GM18909 (cell line): ENCODE measurements around the gene CTDNEP1.
"Not testable (repeated sequence)": the region's sequence is repeated elsewhere in the genome, so short reads cannot be mapped to it uniquely, and the experiment has no call there.

ENCODE experiments used
- ATAC-seq: cut with Tn5 transposase; IDR thresholded peaks from one replicate; pipeline ENCODE4 v1.9.1; 2021; ENCODE audit warnings: mild to moderate bottlenecking; ENCODE audit not compliant: unreplicated experiment, poor library complexity

Gene CTDNEP1

DNA sequence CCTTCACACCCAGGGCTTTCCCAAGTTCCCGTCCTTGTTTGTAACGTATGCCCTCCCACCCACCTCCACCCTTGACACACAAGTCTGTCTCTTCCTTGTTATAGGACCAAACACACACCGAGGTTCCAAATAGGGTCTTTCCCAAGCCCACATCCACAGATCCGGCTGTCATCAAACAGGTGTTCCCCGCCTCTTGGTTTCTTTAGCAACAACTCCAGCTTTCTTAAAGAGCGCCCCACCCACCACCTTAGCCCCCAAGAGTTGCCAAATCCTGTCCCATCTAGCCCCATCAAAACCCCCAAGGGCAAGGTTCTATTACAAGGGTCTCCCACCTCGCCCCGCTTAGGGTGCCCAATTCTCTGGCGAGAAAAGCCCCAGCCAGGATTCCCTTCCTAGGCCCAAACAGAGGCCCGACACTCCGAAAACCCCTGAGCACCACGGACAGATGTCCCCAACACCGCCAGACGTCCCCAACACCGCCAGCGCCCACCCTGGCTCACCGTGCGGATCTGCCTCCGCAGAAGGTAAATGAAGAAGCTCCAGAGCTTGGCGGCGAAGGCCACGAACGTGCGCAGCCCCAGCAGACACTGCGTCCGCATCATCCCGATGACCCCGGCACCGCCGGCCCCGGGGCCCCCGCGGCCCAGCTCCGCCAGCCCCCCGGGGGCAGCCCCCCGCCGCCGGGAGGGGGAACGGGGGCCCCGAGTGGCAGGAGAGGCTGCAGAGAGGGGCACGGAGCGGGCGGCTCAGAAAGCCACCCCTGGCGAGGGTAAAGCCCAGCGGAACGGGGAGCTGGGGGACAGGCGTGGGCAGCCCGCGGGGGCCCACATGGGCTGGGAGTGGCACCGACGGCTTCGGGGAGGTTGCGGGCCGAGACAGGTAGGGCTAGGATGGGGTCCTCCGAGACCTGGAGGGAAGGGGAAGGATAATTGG is 573 bp downstream of the CTDNEP1 start:
- ATAC-seq = no peak

DNA sequence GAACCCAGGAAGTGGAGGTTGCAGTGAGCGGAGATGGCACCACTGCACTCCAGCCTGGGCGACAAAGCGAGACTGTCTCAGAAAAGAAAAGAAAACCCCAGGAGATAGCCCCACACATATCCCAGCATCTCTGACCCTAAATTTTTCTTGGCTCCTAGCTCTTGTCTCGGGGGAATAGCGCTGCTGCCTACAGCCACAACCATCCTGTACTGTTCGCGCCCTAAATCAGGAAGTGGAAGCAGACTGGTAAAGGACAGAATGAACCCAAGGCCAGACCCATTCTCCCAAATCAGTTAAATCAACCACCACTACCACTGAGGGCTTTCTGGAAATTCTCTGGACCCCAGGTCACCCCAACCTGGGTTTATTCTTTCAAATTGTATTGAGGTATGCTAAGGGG is 1.7 kb downstream of the CTDNEP1 start:
- ATAC-seq = no peak

DNA sequence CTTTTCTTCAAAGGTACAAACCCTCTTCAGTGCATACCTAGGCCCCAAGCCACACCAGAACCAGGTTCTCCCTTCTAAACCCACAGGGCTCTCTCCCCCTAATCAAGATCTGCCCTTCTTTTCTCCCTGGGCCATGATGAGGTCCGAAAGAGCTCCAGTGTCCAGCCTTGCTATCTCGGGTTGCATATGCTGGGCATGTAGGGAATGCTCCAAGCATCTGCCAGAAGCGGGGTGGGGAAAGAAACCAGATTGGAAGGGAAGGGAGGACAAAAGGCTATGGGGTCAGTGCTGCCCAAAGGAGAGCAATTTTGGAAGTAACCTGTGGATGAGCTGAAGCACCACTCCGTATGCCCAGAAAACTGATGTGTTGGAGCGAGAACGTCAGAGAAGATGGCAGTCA is 2.3 kb downstream of the CTDNEP1 start:
- no peak for ATAC-seq

DNA sequence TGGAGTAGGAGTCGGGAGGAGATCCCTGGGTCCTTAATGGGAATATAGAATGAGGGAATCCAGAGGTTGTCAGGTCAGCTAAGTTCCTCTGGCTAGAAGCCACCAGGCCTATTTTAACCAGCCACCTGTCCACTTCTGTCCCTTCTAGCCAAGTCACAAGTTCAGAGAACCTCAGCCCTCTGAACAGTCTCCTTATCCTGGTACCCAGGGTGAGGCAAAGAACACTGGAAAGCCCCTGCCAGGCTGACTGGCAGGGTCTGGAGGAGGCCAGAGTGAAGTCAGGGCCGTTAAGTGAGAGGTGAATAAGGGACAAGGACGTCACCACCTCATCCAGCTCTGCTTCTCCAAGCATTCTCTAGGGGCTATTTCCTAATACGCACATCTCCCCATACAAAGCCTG is 2.7 kb downstream of the CTDNEP1 start:
- no peak for ATAC-seq

DNA sequence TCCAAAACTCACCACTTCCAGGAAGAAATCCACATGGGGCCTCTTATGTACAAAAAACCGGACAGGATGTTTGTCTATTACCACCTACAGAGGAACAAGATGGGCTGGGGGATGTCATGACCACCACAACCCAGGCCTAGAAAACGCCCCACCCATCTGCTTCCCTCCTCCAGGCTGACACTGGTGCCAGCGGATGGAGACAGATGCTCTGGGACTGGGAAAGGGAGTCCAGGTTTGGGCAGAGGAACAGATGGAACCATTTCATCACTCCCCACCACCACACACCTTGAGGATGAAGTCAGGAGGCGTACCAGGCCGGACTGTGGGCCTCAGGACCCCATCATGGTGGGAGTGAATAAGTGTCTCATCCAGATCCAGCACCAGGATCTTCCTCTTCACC is 4.8 kb downstream of the CTDNEP1 start:
- ATAC-seq = no peak

DNA sequence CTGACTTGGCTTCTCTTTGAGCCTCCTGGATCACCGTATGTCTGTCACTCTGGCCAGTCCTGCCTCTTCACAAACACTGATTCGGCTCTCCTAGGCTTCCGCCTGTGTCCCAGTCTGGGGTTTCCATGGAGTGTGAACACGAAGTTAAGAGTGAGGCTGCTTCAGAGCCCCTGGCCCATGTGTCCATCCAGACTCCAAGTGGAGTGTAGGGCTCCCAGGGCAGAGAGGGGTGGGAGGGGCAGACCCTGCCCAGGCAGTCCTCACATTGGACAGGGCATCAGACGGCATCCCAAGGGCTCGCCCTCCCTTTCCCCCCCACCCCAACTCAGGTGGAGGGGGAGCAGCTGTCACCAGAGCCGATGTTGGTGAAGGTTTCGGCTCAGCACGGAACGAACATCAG is 7.7 kb downstream of the CTDNEP1 start:
- ATAC-seq = not testable (repeated sequence)

DNA sequence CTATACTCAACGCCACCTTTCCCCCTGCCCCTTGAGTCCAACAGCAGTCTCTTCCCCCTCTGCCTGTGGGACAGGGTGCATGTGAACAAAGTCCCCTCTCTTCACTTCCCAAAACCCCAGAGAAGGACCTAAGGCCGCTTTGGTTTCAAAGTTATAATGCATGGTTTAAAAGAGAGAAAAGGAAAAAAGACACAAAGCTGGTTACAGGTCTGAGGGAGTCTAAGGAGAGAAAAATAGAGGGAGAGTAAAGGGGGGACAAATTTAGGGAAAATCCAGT is 8.1 kb downstream of the CTDNEP1 start:
- ATAC-seq = no peak

DNA sequence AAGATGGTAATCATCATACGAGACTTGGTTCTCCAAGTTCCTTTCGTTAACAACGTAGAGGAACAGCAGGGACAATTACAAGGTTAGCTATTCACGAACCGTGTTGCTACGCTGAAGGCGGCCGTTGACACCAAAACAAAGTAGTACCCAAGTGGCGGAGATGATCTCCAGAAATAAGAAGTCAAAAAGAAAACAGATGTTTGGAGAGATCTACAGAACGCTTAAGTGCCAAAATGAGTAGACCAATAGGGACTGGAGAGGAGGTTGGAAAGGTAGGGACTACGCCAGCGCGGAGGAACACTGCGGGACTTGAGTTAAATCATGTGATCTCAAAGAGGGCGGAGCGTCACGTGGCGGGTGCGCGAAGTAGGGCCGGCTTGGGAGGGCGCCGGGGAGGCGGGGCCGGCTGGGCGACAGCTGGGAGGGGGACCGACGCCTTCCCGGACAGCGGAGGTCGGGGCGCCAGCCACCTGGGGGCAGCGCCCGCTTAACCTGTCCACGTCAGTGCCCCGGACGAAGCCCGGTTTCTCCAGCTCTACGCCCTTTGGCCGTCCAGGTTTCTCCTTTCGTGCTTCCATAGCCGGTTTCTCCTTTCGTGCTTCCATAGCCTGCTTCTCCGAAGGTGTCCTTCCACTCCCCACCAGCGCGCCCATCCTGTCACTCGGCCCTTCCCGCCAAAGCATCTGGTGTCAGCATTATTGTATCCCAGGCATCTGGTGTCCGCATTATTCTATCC is 8.6 kb downstream of the CTDNEP1 start:
- peak; percentile 50 for ATAC-seq

DNA sequence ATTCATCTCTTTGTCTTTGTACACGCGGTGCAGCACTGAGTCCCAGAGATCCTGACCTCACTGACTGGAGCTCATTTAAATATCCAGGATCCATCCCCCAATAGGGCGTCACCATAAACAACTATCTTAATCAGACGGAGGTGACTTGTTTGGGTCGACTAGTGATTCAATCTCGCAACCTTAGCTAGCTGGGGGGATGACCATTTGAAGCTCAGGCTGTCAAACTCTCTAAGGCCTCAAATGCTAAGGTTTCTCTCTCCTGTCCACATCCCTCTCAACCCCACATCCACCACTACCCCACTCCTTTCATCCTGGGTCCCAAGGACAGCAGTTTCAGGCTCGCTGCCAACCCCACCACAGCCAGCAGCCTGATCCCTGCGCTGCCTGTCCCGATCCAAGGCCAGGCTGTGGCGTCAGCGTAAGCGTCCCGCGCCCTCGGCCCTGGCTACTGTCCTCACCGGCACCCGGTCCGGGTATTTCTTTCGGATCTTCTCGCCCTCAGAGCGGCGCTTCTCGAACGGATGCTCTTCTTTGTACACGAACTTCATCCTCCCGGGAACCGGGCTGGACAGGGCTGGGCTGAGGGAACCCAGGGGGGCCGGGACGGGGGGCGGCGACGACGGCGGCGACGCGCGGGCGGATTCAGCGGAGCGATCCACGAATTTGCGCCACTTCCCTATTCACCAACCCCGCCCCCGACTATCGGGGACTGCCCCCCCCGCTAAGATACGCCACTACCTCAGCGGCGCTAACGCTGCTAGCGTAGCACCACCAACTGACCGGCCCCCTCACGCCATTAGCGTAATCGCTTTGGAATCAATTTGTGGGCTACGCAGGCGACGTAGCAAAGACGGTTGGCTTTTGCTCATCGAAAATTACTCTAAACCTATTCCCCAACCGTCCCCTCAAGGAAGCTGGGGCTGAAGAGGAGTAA is 9.5 kb downstream of the CTDNEP1 start, which contains the start of gene GABARAP:
Gene GABARAP, minus strand, starts transcription at position 667 of the 934 bp plus-strand sequence. Its CDS starts 119 bp downstream, at position 548.
- ATAC-seq = peak; percentile 35

DNA sequence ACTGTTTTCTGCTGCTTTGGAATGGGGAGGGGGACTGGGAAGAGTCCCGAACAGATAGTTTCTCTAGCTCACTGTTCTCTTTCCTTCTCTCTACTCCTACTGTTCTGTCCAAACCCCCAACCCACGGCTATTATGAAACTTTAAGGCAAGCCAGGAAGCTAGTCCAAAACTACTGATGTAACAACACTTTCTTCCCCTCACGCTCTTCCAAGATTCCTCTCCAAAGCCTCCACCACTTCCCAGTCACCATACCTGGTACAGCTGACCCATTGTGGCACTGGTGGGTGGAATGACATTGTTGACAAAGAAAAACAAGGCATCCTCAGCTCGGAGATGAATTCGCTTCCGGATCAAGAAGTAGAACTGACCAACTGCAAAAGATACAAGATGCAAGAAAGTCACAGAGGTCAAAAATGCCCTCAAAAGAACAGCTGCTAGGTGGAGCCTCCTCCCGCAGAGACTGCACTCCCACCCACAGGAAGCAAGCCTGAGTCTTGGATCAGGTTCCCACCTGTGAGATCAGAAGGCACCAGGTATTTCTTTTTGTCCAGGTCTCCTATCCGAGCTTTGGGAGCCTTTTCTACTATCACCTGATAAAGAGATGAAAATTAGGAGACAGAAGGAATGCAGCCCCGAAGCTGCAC is 10.3 kb downstream of the CTDNEP1 start:
- no peak for ATAC-seq

DNA sequence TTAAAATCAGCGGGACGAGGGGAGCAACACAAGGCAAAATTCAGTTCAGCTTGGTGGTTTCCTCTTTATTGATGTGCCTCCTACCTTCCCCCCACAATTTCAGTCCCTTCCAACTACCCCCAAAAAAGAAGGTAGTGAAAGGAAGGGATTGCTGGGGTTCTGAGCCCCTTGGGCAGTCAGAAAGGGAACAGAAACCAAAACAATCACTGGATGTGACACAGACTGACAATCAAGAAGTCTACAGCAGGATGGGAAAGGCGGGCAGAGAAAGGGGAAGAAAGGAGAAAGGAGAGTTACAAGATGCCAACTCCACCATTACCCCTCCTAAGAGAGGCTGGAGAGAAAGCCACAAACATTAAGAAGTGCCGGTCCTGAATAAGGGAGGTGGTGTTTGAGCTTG is 11.2 kb downstream of the CTDNEP1 start:
- no peak for ATAC-seq

DNA sequence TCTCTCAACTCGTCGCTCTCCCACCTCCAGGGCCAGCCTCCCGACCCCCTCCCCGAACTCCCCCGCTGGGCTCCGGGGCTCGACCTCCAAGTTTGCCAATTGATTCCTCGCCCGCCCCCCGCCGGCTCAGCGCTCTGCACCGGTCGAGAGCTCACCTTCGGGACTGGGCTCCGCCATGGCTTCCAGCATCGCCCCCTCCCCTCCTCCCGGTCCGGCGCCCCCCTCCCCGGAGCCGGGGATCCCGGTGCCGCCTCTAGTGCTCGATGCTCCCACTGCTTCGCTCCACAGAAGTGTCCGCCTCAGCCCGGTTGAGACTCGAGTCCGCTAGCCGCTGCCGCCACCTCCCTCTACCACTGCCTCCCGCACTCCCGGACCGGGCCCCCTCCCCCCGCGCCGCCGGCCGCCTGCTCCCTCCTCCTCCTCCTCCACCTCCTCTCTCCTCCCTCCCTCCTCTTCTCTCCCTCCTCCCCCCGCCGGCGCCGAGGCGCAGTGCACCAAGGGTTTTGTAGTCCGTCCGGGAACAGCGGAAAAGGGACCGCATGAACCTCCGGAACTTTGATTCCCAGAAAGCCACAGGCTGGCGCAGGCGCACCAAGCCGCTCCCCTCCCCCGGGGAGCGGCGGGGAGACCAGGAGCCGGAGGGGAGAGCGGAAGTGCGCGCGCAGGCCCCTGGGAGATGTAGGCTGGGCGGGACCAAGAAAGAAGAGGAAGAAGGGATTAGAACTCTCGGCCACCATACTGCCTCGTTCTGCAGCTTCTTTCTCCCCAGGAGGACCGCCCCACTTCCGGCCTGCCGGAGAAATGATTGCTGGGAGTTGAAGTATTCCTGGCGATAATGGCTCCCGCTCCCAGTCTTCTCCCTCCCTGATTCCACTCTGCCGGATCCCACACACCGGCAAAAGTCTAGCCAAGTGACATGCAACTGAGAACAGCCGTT is 12.2 kb downstream of the CTDNEP1 start, which contains the start of gene PHF23:
Gene PHF23, minus strand, starts transcription at position 367 of the 937 bp plus-strand sequence. Its CDS starts 178 bp downstream, at position 189.
- peak; percentile 46 for ATAC-seq

DNA sequence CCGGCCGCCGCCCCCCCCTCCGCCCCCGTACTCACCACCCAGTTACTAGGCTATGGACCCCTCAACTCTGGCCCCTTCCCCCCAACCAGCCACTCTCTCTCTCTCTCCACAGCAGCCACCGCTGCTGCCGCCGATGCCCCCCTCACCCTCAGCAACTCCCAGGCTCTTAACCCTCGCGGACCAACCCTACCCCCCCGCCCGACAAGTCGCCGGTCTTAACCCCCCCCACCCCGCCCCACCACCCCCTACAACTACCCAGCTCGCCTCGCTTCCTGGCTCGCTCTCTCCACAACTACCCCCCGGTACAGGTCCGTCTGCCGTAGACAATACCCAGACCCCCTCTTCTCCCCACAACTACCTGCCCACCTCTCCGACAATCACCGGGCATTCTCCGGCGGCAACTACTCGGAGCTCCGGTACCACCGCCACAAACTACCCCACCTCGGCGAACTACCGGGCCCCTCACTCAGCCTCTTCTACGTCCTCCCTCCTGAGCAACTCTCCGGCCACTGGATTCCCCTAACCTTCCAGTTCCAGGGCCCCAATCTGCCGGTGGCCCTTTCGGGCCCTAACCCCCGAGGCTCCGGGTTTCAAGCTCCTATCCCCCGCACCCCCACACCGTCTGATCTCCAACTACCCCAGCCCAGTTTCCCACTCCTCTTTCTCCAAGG is 13.0 kb downstream of the CTDNEP1 start:
- ATAC-seq = no peak

DNA sequence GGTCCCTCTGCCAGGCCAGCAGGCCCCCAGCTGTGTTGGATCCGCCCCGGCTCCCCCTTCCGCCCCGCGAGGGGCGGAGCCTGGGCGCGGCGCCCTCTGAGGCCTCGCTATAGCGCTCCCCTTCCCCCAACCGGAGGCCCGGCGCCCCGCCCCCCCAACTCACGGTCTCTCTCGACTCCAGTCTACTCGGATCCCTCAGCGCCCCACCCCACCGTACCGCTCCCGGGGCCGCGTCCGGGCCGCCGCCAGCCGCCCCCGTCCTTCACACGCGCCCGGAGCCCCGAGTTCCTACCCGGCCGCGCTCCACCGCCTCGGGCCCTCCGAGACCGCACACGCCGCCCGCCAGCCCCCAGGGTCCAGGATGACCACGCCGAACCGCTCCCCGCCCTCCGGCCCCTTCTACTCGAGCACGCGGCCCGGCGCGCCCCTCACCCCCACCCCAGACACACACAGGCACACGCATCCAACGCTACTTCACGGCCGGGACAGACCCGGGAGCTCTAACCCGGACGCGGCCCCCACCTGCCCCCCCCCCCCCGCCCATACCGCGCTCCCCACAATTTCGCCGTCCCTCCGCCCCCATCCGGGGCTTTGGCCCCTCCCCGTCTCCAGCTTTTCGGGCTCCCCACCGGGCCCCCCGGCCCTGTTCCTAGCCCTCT is 13.6 kb downstream of the CTDNEP1 start:
- ATAC-seq = no peak

DNA sequence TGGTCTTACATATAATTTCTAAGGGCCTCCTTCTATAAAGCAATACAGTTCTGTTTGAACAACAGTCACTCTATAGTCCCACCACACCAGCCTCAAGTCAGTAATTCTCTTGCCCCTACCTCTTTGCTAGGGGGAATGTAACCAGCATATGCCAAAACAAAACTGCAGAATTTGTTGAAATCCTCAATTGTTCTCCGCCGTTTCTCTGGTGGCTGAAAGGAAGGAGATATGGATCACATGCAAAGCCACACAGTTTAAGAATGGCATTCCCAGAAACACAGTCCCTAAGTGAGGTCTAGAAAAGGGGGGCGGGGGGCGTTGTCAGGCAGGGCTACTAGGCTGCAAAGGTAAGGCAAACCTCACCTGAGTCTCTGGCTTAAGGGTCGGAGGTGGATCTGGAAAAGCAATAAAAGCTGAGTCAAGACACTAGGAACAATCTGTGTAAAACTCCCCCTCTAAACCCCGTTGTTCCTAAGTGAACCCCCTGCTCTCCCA is 14.2 kb downstream of the CTDNEP1 start:
- ATAC-seq = no peak

DNA sequence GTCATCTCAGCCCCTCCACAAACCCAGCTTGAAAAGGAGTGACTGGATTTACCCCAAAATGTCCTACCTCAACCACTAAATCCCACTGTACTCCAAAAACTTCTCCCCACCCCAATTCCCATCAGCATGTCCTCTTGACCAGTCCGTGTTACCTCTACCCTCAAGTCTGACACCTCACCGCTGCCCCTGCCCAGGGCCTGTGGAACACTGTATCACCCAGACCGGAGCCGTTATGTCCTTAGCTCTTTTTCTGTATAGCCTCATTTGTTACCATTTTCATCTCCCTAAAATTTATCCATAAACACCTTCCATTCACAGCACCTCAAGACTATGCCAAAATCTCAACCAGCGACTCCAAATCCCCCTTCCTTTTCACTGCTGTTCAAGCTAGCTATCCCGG is 14.7 kb downstream of the CTDNEP1 start:
- ATAC-seq = no peak
